Hepatocyte (in vitro differentiated cells): ENCODE measurements around the gene SETD6. TPM values are rescaled to one million over a fixed set of nuclear protein-coding genes. Genes with fewer than 3 reads are reported as not detected.

Source experiments
- DNase-seq: peaks from one replicate; pipeline ENCODE4 v3.0.0-alpha.2; 2016; ENCODE audit warnings: low spot score
- H2AFZ ChIP-seq: fragments of 200-600 bp; sonication (generic); 2 replicates; pipeline ENCODE4 v1.6.0; 2016; ENCODE audit warnings: antibody characterized with exemption, mild to moderate bottlenecking
- H3K27ac ChIP-seq: fragments of 200-600 bp; sonication (generic); 2 replicates; pipeline ENCODE4 v1.5.1; 2016; ENCODE audit warnings: mild to moderate bottlenecking
- H3K27me3 ChIP-seq: fragments of 200-600 bp; sonication (generic); 2 replicates; pipeline ENCODE4 v1.6.1; 2016
- H3K36me3 ChIP-seq: fragments of 200-600 bp; sonication (generic); replicated peaks from 2 replicates; pipeline ENCODE4 v1.5.1; 2016; ENCODE audit warnings: low read depth; ENCODE audit not compliant: insufficient read depth
- H3K4me1 ChIP-seq: fragments of 200-600 bp; sonication (generic); 2 replicates; pipeline ENCODE4 v1.5.1; 2016; ENCODE audit warnings: mild to moderate bottlenecking, moderate library complexity; ENCODE audit not compliant: insufficient read depth
- H3K4me2 ChIP-seq: fragments of 200-600 bp; sonication (generic); 2 replicates; pipeline ENCODE4 v1.6.0; 2016
- H3K4me3 ChIP-seq: fragments of 200-600 bp; sonication (generic); 2 replicates; pipeline ENCODE4 v1.5.1; 2016; ENCODE audit warnings: mild to moderate bottlenecking
- H3K79me2 ChIP-seq: fragments of 200-600 bp; sonication (generic); 2 replicates; pipeline ENCODE4 v1.6.0; 2017; ENCODE audit warnings: mild to moderate bottlenecking
- H3K9me2 ChIP-seq: fragments of 200-600 bp; sonication (generic); replicated peaks from 2 replicates; pipeline ENCODE4 v1.6.0; 2017; ENCODE audit warnings: mild to moderate bottlenecking; ENCODE audit not compliant: insufficient read depth
- H3K9me3 ChIP-seq: fragments of 200-600 bp; sonication (generic); 2 replicates; pipeline ENCODE4 v1.5.1; 2016; ENCODE audit warnings: low read depth, mild to moderate bottlenecking
- H4K20me1 ChIP-seq: fragments of 200-600 bp; sonication (generic); 2 replicates; pipeline ENCODE4 v1.6.0; 2016; ENCODE audit warnings: mild to moderate bottlenecking; ENCODE audit not compliant: insufficient read depth, poor library complexity, severe bottlenecking
- CTCF ChIP-seq: fragments of 200-600 bp; sonication (generic); IDR thresholded peaks from 2 replicates; pipeline ENCODE4 v1.5.1; 2016; ENCODE audit warnings: antibody characterized with exemption, mild to moderate bottlenecking; ENCODE audit not compliant: poor library complexity
- EZH2 ChIP-seq: fragments of 200-600 bp; sonication (generic); IDR thresholded peaks from 2 replicates; pipeline ENCODE4 v1.6.1; 2016; ENCODE audit warnings: antibody characterized with exemption, mild to moderate bottlenecking, borderline replicate concordance
- EZH2phosphoT487 ChIP-seq: fragments of 200-600 bp; sonication (generic); IDR thresholded peaks from one replicate; pipeline ENCODE4 v1.6.1; 2018; ENCODE audit warnings: antibody characterized with exemption, mild to moderate bottlenecking, low read depth, moderate library complexity; ENCODE audit not compliant: unreplicated experiment, severe bottlenecking
- WGBS: methylation state at CpG from one replicate; pipeline ENCODE4 v1.1.6; 2016; ENCODE audit warnings: low lambda C conversion rate; ENCODE audit errors: missing lambda C conversion rate; 5-methylcytosine and 5-hydroxymethylcytosine counted together
- polyA plus RNA-seq: library from polyadenylated mRNA; unstranded; fragments of >200 nt; fragmentation: Nextera tagmentation; extraction: Ambion mirVana; gene quantifications from 2 replicates; pipeline ENCODE4 v1.2.1, GENCODE V29; 2016
- total RNA-seq: library from RNA; depleted of rRNA; stranded (reverse); fragments of >200 nt; gene quantifications from 2 replicates; pipeline ENCODE4 v1.2.3, GENCODE V29; 2014

SETD6 gene
- total and polyA plus RNA-seq, 2 experiments from 2014 or later, result 9.7 to 11.4 TPM

- no peak overlapping the region for H3K4me2 ChIP-seq
- H3K36me3 ChIP-seq, result peaks cover 9% of the 10 kb centered on the region
- whole genome bisulfite sequencing, result 85% methylated on average over 1 of the region's 1 CpG
These were observed 27.0 kb downstream of the SETD6 start for GRCh38 chr16:58542291-58542690.

DNA sequence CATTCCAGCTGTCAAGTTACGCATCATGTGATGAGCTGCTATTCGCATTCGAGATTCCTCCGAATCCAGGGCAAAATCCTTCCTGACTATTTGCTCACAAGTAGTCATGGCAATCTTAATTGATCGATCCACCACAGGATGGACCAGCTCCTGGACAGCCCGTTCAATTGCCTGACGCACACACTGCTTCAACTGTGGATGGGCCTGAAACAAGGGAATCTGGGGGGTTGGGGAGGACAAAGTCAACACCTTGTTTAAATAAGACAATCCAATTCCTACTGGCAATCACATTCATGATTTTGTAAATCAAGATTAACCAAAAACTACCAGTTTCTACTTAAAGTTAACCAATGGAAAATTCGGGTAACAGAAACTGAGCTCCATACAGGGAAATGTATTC lies 28.4 kb downstream of the SETD6 start:
- Histone ChIP-seq H3K79me2 (peaks cover 16% of the 10 kb centered on the region), H3K36me3 (peaks cover 13% of the 10 kb centered on the region), H4K20me1 (peaks cover 7% of the 10 kb centered on the region), H3K4me2 (no peak overlapping the region), H3K4me3 (no peak overlapping the region), H3K27ac (no peak overlapping the region), H3K9me2 (no peaks in the 10 kb centered on the region), H2AFZ (no peak overlapping the region), H3K9me3 (no peaks in the 10 kb centered on the region), H3K4me1 (no peaks in the 10 kb centered on the region), H3K27me3 (no peaks in the 10 kb centered on the region)
- TF ChIP-seq EZH2 (no peak), CTCF (no peak), EZH2phosphoT487 (no peak)
- no peak for DNase-seq
- WGBS, result 89% methylated on average over 8 of the region's 8 CpGs

More at GRCh38 chr16:58542291-58542690, 27.0 kb downstream of the SETD6 start:
- H3K4me1 ChIP-seq, result no peaks in the 10 kb centered on the region
- no peak overlapping the region for H3K27ac ChIP-seq
- no peak overlapping the region for H2AFZ ChIP-seq
- DNase-seq, result no peak
- no peaks in the 10 kb centered on the region for H3K9me2 ChIP-seq
- no peak for TF ChIP-seq CTCF
- no peak for TF ChIP-seq EZH2phosphoT487
- TF ChIP-seq EZH2, result no peak
- H4K20me1 ChIP-seq, result no peaks in the 10 kb centered on the region
- peaks cover 16% of the 10 kb centered on the region for H3K79me2 ChIP-seq
- no peaks in the 10 kb centered on the region for H3K27me3 ChIP-seq
- no peaks in the 10 kb centered on the region for H3K9me3 ChIP-seq
- no peak overlapping the region for H3K4me3 ChIP-seq

- Histone ChIP-seq H3K4me1 (no peaks in the 10 kb centered on the region), H3K36me3 (peaks cover 13% of the 10 kb centered on the region), H3K27ac (no peak overlapping the region), H3K9me2 (no peaks in the 10 kb centered on the region), H3K4me3 (no peak overlapping the region), H3K4me2 (no peak overlapping the region), H3K79me2 (peaks cover 8% of the 10 kb centered on the region), H3K27me3 (no peaks in the 10 kb centered on the region), H3K9me3 (no peaks in the 10 kb centered on the region), H4K20me1 (peaks cover 7% of the 10 kb centered on the region), H2AFZ (no peak overlapping the region)
- DNase-seq, result no peak
- TF ChIP-seq CTCF, result no peak
- no peak for TF ChIP-seq EZH2phosphoT487
- no peak for TF ChIP-seq EZH2
- 88% methylated on average over 2 of the region's 2 CpGs for WGBS
These were observed 33.1 kb downstream of the SETD6 start for GRCh38 chr16:58548378-58548777.

DNA sequence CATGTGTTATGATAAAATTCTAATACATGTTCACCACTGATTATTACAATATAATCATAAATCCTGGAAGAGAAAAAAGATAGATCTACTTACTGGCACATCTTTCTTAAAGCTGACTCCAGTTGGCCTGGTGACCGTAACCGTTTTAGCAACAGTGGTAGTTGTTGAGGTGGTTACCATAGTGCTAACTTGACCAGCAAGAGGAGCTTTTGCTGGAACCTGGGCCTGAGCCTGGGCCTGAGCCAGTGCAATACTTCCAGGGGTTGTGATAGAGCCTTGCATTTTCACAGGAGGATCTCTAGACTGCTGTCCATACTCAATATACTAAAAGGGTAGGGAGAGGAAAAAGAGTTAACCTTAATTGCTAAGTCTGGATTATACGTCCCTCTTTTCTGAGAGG lies 36.2 kb downstream of the SETD6 start:
- TF ChIP-seq EZH2phosphoT487 (no peak), CTCF (no peak), EZH2 (no peak)
- no peaks in the 10 kb centered on the region for H3K4me1 ChIP-seq
- H2AFZ ChIP-seq, result no peak overlapping the region
- peaks cover 9% of the 10 kb centered on the region for H3K36me3 ChIP-seq
- no peak overlapping the region for H3K27ac ChIP-seq
- WGBS, result 96% methylated on average over 3 of the region's 3 CpGs
- H3K9me2 ChIP-seq, result no peaks in the 10 kb centered on the region
- no peak overlapping the region for H3K4me2 ChIP-seq
- no peak overlapping the region for H3K4me3 ChIP-seq
- H3K27me3 ChIP-seq, result no peaks in the 10 kb centered on the region
- H3K79me2 ChIP-seq, result peaks cover 14% of the 10 kb centered on the region
- H3K9me3 ChIP-seq, result no peaks in the 10 kb centered on the region
- peaks cover 7% of the 10 kb centered on the region for H4K20me1 ChIP-seq
- no peak for DNase-seq
